Epithelial cell of umbilical artery (primary cell): ENCODE data around the gene BRWD1. TPM values are rescaled to one million over a fixed set of nuclear protein-coding genes. Genes with fewer than 3 reads are reported as not detected.

ENCODE experiments used
- total RNA-seq: library from RNA; depleted of rRNA; stranded (reverse); fragments of >200 nt; gene quantifications from 2 replicates; pipeline ENCODE4 v1.2.3, GENCODE V29; 2014

The BRWD1 gene
- 43.2 and 60.5 TPM in 2 replicates for total RNA-seq

DNA sequence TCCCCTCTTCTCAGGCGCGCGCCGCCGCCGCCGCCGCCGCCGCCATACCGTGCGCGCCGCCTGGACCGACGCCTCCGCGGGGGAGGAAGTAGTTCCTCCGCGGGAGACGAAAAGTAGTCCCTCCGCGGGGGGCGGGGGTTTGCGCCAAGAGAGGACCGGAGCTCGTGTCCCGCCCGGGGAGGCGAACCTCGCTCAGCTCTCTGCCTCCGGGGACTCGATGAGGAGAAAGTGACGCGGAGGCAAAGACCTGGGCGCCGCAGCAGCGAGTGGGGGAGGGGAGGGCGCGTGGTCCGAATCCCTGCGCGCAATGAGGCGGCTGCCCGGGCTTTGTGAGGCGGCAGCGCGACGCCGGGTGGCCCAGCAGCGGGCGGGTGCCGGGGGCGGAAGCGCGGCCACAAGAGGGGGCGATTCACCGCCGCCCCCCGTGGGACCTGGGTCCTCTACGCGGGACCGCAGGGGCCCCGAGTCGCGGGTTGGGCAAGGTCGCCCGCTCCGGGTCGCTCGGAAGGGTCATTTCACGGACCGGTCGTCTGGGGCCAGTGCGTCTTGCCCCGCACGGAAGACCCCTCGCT is at the start of gene BRWD1:
Gene BRWD1, minus strand, starts transcription at position 62 of the 572 bp plus-strand sequence. CDS start 141 bp downstream, outside the sequence.

DNA sequence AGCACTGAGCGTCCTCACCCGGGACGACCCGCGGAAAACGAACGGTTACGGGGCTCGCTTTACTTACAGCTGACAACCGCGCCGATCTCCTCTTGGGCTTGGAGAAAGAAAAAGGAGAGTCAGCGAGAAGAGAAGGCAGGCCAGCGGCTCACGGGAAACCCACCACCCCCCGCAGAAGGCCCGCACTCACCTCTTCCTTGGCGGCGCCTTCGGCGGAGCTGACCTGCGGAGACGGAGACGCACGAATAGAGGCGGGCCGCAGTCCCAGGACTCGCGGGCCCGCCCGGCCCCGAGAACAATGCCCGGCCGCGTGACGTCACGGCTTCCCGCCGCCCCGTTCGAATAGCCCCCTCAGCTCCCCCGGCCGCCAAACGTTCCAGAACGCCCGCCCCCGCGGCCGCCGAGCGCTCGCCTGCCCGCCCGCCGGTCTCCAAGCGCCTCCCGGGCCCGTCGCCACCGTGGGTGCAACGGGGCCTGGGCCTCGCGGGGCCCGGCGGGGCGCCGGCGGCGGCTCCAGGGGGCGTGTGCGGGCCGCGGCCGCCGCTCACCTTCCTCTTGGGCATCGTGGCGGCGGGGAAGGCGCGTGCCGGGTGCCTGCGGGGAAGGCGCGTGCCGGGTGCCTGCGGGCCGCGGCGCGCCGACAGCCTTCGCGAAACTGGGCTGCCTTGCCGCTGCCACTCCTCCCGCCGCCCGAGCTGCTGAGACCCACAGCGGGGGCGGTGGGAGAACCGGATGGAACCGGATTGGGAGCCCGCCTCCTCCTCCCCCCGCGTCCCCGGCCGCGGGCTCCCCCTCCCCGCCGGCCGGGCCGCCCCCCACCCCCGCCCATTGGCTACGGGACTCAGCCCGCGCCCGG is 35.2 kb upstream of the BRWD1 start, which contains the start of gene HMGN1:
Gene HMGN1, minus strand, starts transcription at position 734 of the 856 bp plus-strand sequence. Its CDS starts 171 bp downstream, at position 563.

DNA sequence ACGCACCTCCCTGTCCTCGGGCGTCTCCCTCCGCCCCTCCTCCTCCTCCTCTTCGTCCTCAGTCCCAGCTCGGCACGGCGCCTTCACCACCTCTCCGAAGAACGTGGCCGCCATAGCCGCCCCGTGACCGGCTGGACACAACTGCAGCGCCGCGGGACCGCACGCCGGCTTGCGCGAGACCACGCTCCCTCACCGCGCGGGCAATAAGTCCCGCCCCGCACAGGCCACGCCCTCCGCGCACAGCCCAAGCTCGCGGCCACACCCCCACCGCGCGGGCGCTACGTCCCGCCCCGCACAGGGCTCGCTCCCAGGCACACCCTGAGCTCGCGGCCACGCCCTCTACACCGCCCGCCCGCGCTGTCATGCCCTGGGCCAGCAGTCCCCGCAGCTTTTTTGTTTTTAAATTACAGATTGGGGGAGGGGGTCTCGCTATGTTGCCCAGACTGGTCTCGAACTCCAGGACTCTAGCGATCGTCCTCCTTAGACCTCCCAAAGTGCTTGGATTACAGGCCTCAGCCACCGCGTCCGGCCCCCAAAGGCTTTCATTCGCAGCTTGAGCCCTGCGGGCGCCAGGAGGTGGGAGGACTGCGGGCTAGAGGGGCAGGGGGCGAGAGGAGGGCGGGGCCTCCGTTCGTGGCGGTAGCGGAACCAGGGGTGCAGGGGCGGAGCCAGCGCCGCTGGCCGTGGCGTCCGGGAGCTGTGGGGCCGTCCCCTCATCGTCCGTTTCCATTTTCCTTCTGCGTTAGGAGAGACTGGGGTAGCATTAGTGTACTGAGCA is 130.0 kb downstream of the BRWD1 start, which contains the start of gene PSMG1:
Gene PSMG1, minus strand, starts transcription at position 180 of the 778 bp plus-strand sequence. Its CDS starts 66 bp downstream, at position 114.

Other genes with a start within 250 kb of the BRWD1 start
- 54.1 and 66.9 TPM in 2 replicates for gene PSMG1, start 130.2 kb downstream of the BRWD1 start, total RNA-seq
- 391 and 540 TPM in 2 replicates for gene HMGN1, start 35.5 kb upstream of the BRWD1 start, total RNA-seq
- gene LCA5L, start 132.1 kb upstream of the BRWD1 start, total RNA-seq: 0.91 and 0.97 TPM in 2 replicates
- gene SH3BGR, start 138.3 kb upstream of the BRWD1 start, total RNA-seq: 0.65 TPM in 1 of 2 replicates, not detected in the other